HCT116 (cell line): ENCODE measurements around the gene GNGT2. TPM values are rescaled to one million over a fixed set of nuclear protein-coding genes. Genes with fewer than 3 reads are reported as not detected.

ENCODE experiments used
- ATAC-seq: fragments of 200-7000 bp; cut with Tn5 transposase; 2 replicates; pipeline ENCODE4 v1.9.1; 2020; ENCODE audit warnings: mild to moderate bottlenecking, moderate library complexity
- BruUV-seq: library from RNA; stranded (reverse); fragments of 400-500 nt; replicated peaks from 2 replicates; lab custom pipeline; 2021; lab: Mats Ljungman, UMichigan
- CTCF ChIA-PET: fragments of 300-600 bp; sonication (Branson Sonifier 250); formaldehyde crosslinking; loops from one replicate; lab custom pipeline; 2021; ENCODE audit warnings: antibody characterized with exemption; lab: Charles Lee
- POLR2A ChIA-PET: fragments of 300-600, 350-600 bp; sonication (Branson Sonifier 250); formaldehyde crosslinking; loops from one replicate; lab custom pipeline; 2021; ENCODE audit warnings: antibody characterized with exemption; lab: Charles Lee
- RAD21 ChIA-PET, 2 experiments: fragments of 300-600 bp; sonication (Branson Sonifier 250); formaldehyde crosslinking; loops; one replicate each; lab custom pipeline; 2023; ENCODE audit warnings: low total read pairs in 2 of 2; ENCODE audit not compliant: uncharacterized antibody in 2 of 2, unreplicated experiment in 2 of 2, low non-redundant PET in 1 of 2; lab: Charles Lee
- DNase-seq: peaks from one replicate; pipeline ENCODE4 v3.0.0-alpha.2; 2010; ENCODE audit warnings: low read depth, low spot score
- H2AFZ ChIP-seq: fragments of 200-600 bp; shearing (Covaris generic), sonication (generic); 2 replicates; pipeline ENCODE4 v1.6.1; 2017; ENCODE audit warnings: low read depth, mixed run types, mixed read lengths, antibody characterized with exemption, low read length; ENCODE audit not compliant: poor library complexity, severe bottlenecking
- H3K27ac ChIP-seq: 2 replicates; pipeline ENCODE4 v1.5.1; 2012; ENCODE audit warnings: low read depth, low read length
- H3K27me3 ChIP-seq: fragments of 200-600 bp; sonication (generic); 2 replicates; pipeline ENCODE4 v1.6.1; 2016; ENCODE audit warnings: mixed run types, low read length, mixed read lengths; ENCODE audit not compliant: insufficient read depth
- H3K36me3 ChIP-seq, 2 experiments: fragments of 200-500 bp in 1 of 2; fragments of 200-600 bp in 1 of 2; sonication (Bioruptor generic) in 1 of 2; sonication (generic) in 1 of 2; 2 replicates each; pipeline versions ENCODE4 v1.5.1 to v1.6.1; 2014 to 2016; ENCODE audit warnings: low read length in 2 of 2, inconsistent platforms in 1 of 2, mixed read lengths in 1 of 2, mixed run types in 1 of 2; ENCODE audit not compliant: insufficient read depth in 2 of 2, control insufficient read depth in 1 of 2
- H3K4me1 ChIP-seq, 2 experiments: fragments of 200-600 bp in 1 of 2; sonication (generic) in 1 of 2; 2 replicates each; pipeline versions ENCODE4 v1.5.1 to v1.6.1; 2012 to 2017; ENCODE audit warnings: low read length in 2 of 2, inconsistent platforms in 1 of 2, mild to moderate bottlenecking in 1 of 2, mixed read lengths in 1 of 2, mixed run types in 1 of 2, moderate library complexity in 1 of 2; ENCODE audit not compliant: insufficient read depth in 2 of 2, control insufficient read depth in 1 of 2
- H3K4me2 ChIP-seq: fragments of 200-600 bp; sonication (generic); 2 replicates; pipeline ENCODE4 v1.6.1; 2017; ENCODE audit warnings: mixed run types, low read length, mixed read lengths
- H3K4me3 ChIP-seq, 2 experiments: fragments of 200-600 bp in 1 of 2; sonication (generic) in 1 of 2; replicated peaks in 1 of 2; 2 replicates each; pipeline ENCODE4 v1.5.1; 2011 to 2016; ENCODE audit warnings: low read length in 2 of 2, control low read depth in 1 of 2, low read depth in 1 of 2, mild to moderate bottlenecking in 1 of 2, mixed read lengths in 1 of 2, mixed run types in 1 of 2
- H3K79me2 ChIP-seq: fragments of 200-600 bp; sonication (generic); 2 replicates; pipeline ENCODE4 v1.6.1; 2017; ENCODE audit warnings: mild to moderate bottlenecking, mixed run types, low read length, moderate library complexity, mixed read lengths; ENCODE audit not compliant: insufficient read depth
- H3K9ac ChIP-seq: fragments of 200-600 bp; sonication (generic); 2 replicates; pipeline ENCODE4 v1.6.1; 2016; ENCODE audit warnings: low read length, mixed read lengths
- H3K9me2 ChIP-seq: fragments of 200-600 bp; sonication (generic), shearing (Covaris generic); 2 replicates; pipeline ENCODE4 v1.6.1; 2017; ENCODE audit warnings: mixed run types, mild to moderate bottlenecking, moderate library complexity; ENCODE audit not compliant: insufficient read depth
- H3K9me3 ChIP-seq, 2 experiments: fragments of 200-500 bp in 1 of 2; fragments of 200-600 bp in 1 of 2; sonication (Bioruptor generic) in 1 of 2; sonication (generic) in 1 of 2; 2 replicates each; pipeline ENCODE4 v1.6.1; 2014 to 2017; ENCODE audit warnings: low read length in 2 of 2, mixed read lengths in 2 of 2, inconsistent platforms in 1 of 2, low read depth in 1 of 2, mild to moderate bottlenecking in 1 of 2, mixed run types in 1 of 2, moderate library complexity in 1 of 2; ENCODE audit not compliant: control insufficient read depth in 1 of 2, insufficient read depth in 1 of 2
- H4K20me1 ChIP-seq: fragments of 200-600 bp; sonication (generic), shearing (Covaris generic); 2 replicates; pipeline ENCODE4 v1.6.1; 2017; ENCODE audit warnings: mixed run types, mild to moderate bottlenecking, moderate library complexity; ENCODE audit not compliant: insufficient read depth
- ATF3 ChIP-seq: IDR thresholded peaks from 2 replicates; pipeline ENCODE4 v1.6.1; 2012
- CBX3 ChIP-seq: IDR thresholded peaks from 2 replicates; pipeline ENCODE4 v1.6.1; 2012; ENCODE audit warnings: low read depth
- CTCF ChIP-seq, 3 experiments: fragments of 200-600 bp in 1 of 3; sonication (generic) in 1 of 3; IDR thresholded peaks in 2 of 3; conservative IDR thresholded peaks in 1 of 3; 2 replicates each; pipeline ENCODE4 v1.5.1; 2012 to 2017; ENCODE audit warnings: low read depth in 2 of 3, low read length in 2 of 3, antibody characterized with exemption in 1 of 3, borderline replicate concordance in 1 of 3, control low read depth in 1 of 3, mild to moderate bottlenecking in 1 of 3, mixed read lengths in 1 of 3, mixed run types in 1 of 3, moderate library complexity in 1 of 3; ENCODE audit not compliant: insufficient read depth in 1 of 3
- ELF1 ChIP-seq: IDR thresholded peaks from 2 replicates; pipeline ENCODE4 v1.6.1; 2012; ENCODE audit warnings: low read depth, borderline replicate concordance
- EZH2 ChIP-seq: fragments of 200-600 bp; sonication (generic); IDR thresholded peaks from 2 replicates; pipeline ENCODE4 v1.6.1; 2017; ENCODE audit warnings: antibody characterized with exemption, mixed run types
- EZH2phosphoT487 ChIP-seq: fragments of 200-600 bp; IDR thresholded peaks from 2 replicates; pipeline ENCODE4 v1.6.1; 2018; ENCODE audit warnings: antibody characterized with exemption, borderline replicate concordance
- POLR2A ChIP-seq: IDR thresholded peaks from 2 replicates; pipeline ENCODE4 v1.7.0; 2011; ENCODE audit warnings: borderline replicate concordance; ENCODE audit not compliant: insufficient read depth, insufficient read length; ENCODE audit errors: extremely low read depth
- POLR2AphosphoS5 ChIP-seq: IDR thresholded peaks from 2 replicates; pipeline ENCODE4 v1.6.1; 2011; ENCODE audit warnings: mild to moderate bottlenecking, low read depth, low read length, moderate library complexity
- RAD21 ChIP-seq: IDR thresholded peaks from 2 replicates; pipeline ENCODE4 v1.6.1; 2012; ENCODE audit warnings: low read depth, mild to moderate bottlenecking
- REST ChIP-seq: IDR thresholded peaks from 2 replicates; pipeline ENCODE4 v1.6.1; 2012; ENCODE audit warnings: low read depth
- SIN3A ChIP-seq: IDR thresholded peaks from 2 replicates; pipeline ENCODE4 v1.6.1; 2012; ENCODE audit warnings: low read depth
- SRF ChIP-seq: IDR thresholded peaks from 2 replicates; pipeline ENCODE4 v1.6.1; 2012; ENCODE audit warnings: low read depth
- TCF7L2 ChIP-seq: IDR thresholded peaks from 2 replicates; pipeline ENCODE4 v1.7.0; 2011; ENCODE audit warnings: borderline replicate concordance, inconsistent platforms; ENCODE audit not compliant: insufficient read depth, insufficient read length; ENCODE audit errors: extremely low read depth
- ZBTB33 ChIP-seq: IDR thresholded peaks from 2 replicates; pipeline ENCODE4 v1.6.1; 2011; ENCODE audit warnings: mild to moderate bottlenecking, low read length, moderate library complexity; ENCODE audit not compliant: insufficient replicate concordance; ENCODE audit errors: extremely low read depth
- ZNF274 ChIP-seq: fragments of 200-500 bp; sonication (Bioruptor generic); IDR thresholded peaks from 2 replicates; pipeline ENCODE4 v1.6.1; 2014; ENCODE audit warnings: mild to moderate bottlenecking, low read depth, low read length, inconsistent platforms
- intact Hi-C: fragments of 100-400 bp; cut with micrococcal nuclease; formaldehyde crosslinking; loops from 2 replicates; pipeline ENCODE4 v1.10.0; 2022
- total RNA-seq: library from RNA; stranded (reverse); gene quantifications from one replicate; pipeline ENCODE4 v1.2.1, GENCODE V29; 2021; ENCODE audit not compliant: unreplicated experiment

Gene GNGT2
- total RNA-seq, 1 experiment from 2014 or later: not detected

- no peak overlapping the region for H3K9ac ChIP-seq
- no peaks in the 10 kb centered on the region for H3K79me2 ChIP-seq
- RAD21 ChIA-PET: no interaction called here
- H3K36me3 ChIP-seq: no peaks in the 10 kb centered on the region
- no peaks in the 10 kb centered on the region for H3K9me3 ChIP-seq
- DNase-seq (no peak), ATAC-seq (no peak)
- peaks cover 13 to 17% of the 10 kb centered on the region in 2 experiments; a peak in 3 of 4 replicates for H3K4me1 ChIP-seq
- CTCF ChIA-PET: interaction anchor here (1.3 kb wide), 1 partner anchor 19 kb away, joined by 3 read pairs; no protein-coding TSS in a partner anchor
- no peak overlapping the region for H3K4me3 ChIP-seq
- no peaks in the 10 kb centered on the region for H3K27me3 ChIP-seq
- no peak overlapping the region for H3K4me2 ChIP-seq
- intact Hi-C loops: no loop called here
- no peak overlapping the region for H3K27ac ChIP-seq
- H2AFZ ChIP-seq: no peak overlapping the region
- H3K9me2 ChIP-seq: no peaks in the 10 kb centered on the region
- TF ChIP-seq EZH2phosphoT487 (no peak), POLR2A (no peak), TCF7L2 (no peak), CBX3 (no peak), ZBTB33 (no peak), SIN3A (no peak), ELF1 (no peak), POLR2AphosphoS5 (no peak), ATF3 (no peak), RAD21 (no peak), ZNF274 (no peak), SRF (no peak), REST (no peak), EZH2 (no peak), CTCF (IDR thresholded peaks at IDR 0.05 in 2 of 3, conservative IDR thresholded peaks at IDR 0.05 in 1 of 3; ENCODE audit: borderline replicate concordance in 1 of 3, insufficient read depth in 1 of 3, low read depth in 2 of 3, low read length in 2 of 3) (no peak)
- no TSS peak for BruUV-seq
- POLR2A ChIA-PET: no interaction called here
- no peaks in the 10 kb centered on the region for H4K20me1 ChIP-seq
These were observed 44.8 kb upstream of the GNGT2 start for GRCh38 chr17:49255125-49255524.
